ENCODE measurements around the gene FBXW7.

Gene FBXW7

GRCh38 chr4:152273343-152273742 is 262.5 kb downstream of the FBXW7 start:
- DNase-seq: no peak

Data from NCI-H146 (cell line).